ENCODE measurements around the gene AFM.

The AFM gene

GRCh38 chr4:73448448-73449203 is 32.9 kb upstream of the AFM start:
- Histone ChIP-seq H3K9me3 (ENCODE audit: insufficient read depth, low read length, severe bottlenecking) (no peaks in the 10 kb centered on the region), H3K36me3 (ENCODE audit: insufficient read depth, low read length) (no peaks in the 10 kb centered on the region), H3K79me2 (ENCODE audit: insufficient read depth, low read length) (no peaks in the 10 kb centered on the region), H3K4me2 (ENCODE audit: insufficient read depth, low read length) (no peak overlapping the region), H3K27me3 (ENCODE audit: insufficient read depth, low read length, poor library complexity) (no peaks in the 10 kb centered on the region), H4K20me1 (ENCODE audit: insufficient read depth, low read length) (no peaks in the 10 kb centered on the region), H3K9ac (ENCODE audit: low read depth, low read length) (no peak overlapping the region), H3K4me1 (ENCODE audit: insufficient read depth, low read length) (no peaks in the 10 kb centered on the region), H2AFZ (ENCODE audit: low read depth, low read length) (no peak overlapping the region), H3K4me3 (ENCODE audit: low read depth in 1 of 2, low read length in 2 of 2) (no peak overlapping the region), H3K27ac (ENCODE audit: low read length) (no peak overlapping the region)
- no peak for DNase-seq
- TF ChIP-seq CTCF (IDR thresholded peaks at IDR 0.05; ENCODE audit: borderline replicate concordance, extremely low read depth, low read length, poor library complexity, severe bottlenecking) (no peak), EZH2 (IDR thresholded peaks at IDR 0.05; ENCODE audit: borderline replicate concordance, low read depth, low read length, severe bottlenecking) (no peak)
- ATAC-seq (ENCODE audit: insufficient read depth, low read depth), result no peak

GRCh38 chr4:73450398-73451004 is 31.0 kb upstream of the AFM start:
- no peaks in the 10 kb centered on the region for H3K9me3 ChIP-seq (ENCODE audit: insufficient read depth, low read length, severe bottlenecking)
- no peak overlapping the region for H3K4me2 ChIP-seq (ENCODE audit: insufficient read depth, low read length)
- ATAC-seq (ENCODE audit: insufficient read depth, low read depth) (no peak), DNase-seq (no peak)
- no peaks in the 10 kb centered on the region for H3K27me3 ChIP-seq (ENCODE audit: insufficient read depth, low read length, poor library complexity)
- no peak for TF ChIP-seq EZH2 (IDR thresholded peaks at IDR 0.05; ENCODE audit: borderline replicate concordance, low read depth, low read length, severe bottlenecking)
- TF ChIP-seq CTCF (IDR thresholded peaks at IDR 0.05; ENCODE audit: borderline replicate concordance, extremely low read depth, low read length, poor library complexity, severe bottlenecking), result no peak
- no peak overlapping the region for H2AFZ ChIP-seq (ENCODE audit: low read depth, low read length)
- H3K9ac ChIP-seq (ENCODE audit: low read depth, low read length), result no peak overlapping the region
- no peaks in the 10 kb centered on the region for H3K79me2 ChIP-seq (ENCODE audit: insufficient read depth, low read length)
- no peaks in the 10 kb centered on the region for H4K20me1 ChIP-seq (ENCODE audit: insufficient read depth, low read length)
- no peak overlapping the region for H3K27ac ChIP-seq (ENCODE audit: low read length)
- no peaks in the 10 kb centered on the region for H3K36me3 ChIP-seq (ENCODE audit: insufficient read depth, low read length)
- H3K4me3 ChIP-seq (ENCODE audit: low read depth in 1 of 2, low read length in 2 of 2), result no peak overlapping the region
- no peaks in the 10 kb centered on the region for H3K4me1 ChIP-seq (ENCODE audit: insufficient read depth, low read length)

- H3K9ac ChIP-seq (ENCODE audit: low read depth, low read length), result no peak overlapping the region
- H3K4me3 ChIP-seq (ENCODE audit: low read depth in 1 of 2, low read length in 2 of 2), result no peak overlapping the region
- H3K79me2 ChIP-seq (ENCODE audit: insufficient read depth, low read length), result no peaks in the 10 kb centered on the region
- no peak for TF ChIP-seq CTCF (IDR thresholded peaks at IDR 0.05; ENCODE audit: borderline replicate concordance, extremely low read depth, low read length, poor library complexity, severe bottlenecking)
- TF ChIP-seq EZH2 (IDR thresholded peaks at IDR 0.05; ENCODE audit: borderline replicate concordance, low read depth, low read length, severe bottlenecking), result no peak
- no peaks in the 10 kb centered on the region for H3K36me3 ChIP-seq (ENCODE audit: insufficient read depth, low read length)
- no peak overlapping the region for H2AFZ ChIP-seq (ENCODE audit: low read depth, low read length)
- H4K20me1 ChIP-seq (ENCODE audit: insufficient read depth, low read length), result no peaks in the 10 kb centered on the region
- no peak overlapping the region for H3K27ac ChIP-seq (ENCODE audit: low read length)
- no peak overlapping the region for H3K4me2 ChIP-seq (ENCODE audit: insufficient read depth, low read length)
- no peak for ATAC-seq (ENCODE audit: insufficient read depth, low read depth)
- no peaks in the 10 kb centered on the region for H3K4me1 ChIP-seq (ENCODE audit: insufficient read depth, low read length)
- H3K9me3 ChIP-seq (ENCODE audit: insufficient read depth, low read length, severe bottlenecking), result no peaks in the 10 kb centered on the region
- DNase-seq, result no peak
- H3K27me3 ChIP-seq (ENCODE audit: insufficient read depth, low read length, poor library complexity), result no peaks in the 10 kb centered on the region
These were observed 30.1 kb upstream of the AFM start for GRCh38 chr4:73451404-73451803.

Measured in DND-41 (cell line).